Measurements from ENCODE around the gene WFDC12.

WFDC12 gene

GRCh38 chr20:45111799-45112471, 12.3 kb downstream of the WFDC12 start:
- peak; percentile 26 for TF ChIP-seq CTCF (IDR thresholded peaks at IDR 0.05; ENCODE audit: low read depth, low read length, missing control alignments)
- no peak overlapping the region for H3K4me3 ChIP-seq (ENCODE audit: low read depth, low read length)
- no peak for DNase-seq (ENCODE audit: low read depth)

- DNase-seq (ENCODE audit: low read depth): no peak
- no peak for TF ChIP-seq CTCF (IDR thresholded peaks at IDR 0.05; ENCODE audit: low read depth, low read length, missing control alignments)
- no peak overlapping the region for H3K4me3 ChIP-seq (ENCODE audit: low read depth, low read length)
Observed at GRCh38 chr20:45111285-45111684, 13.0 kb downstream of the WFDC12 start.

- DNase-seq (ENCODE audit: low read depth): no peak
- no peak overlapping the region for H3K4me3 ChIP-seq (ENCODE audit: low read depth, low read length)
- no peak for TF ChIP-seq CTCF (IDR thresholded peaks at IDR 0.05; ENCODE audit: low read depth, low read length, missing control alignments)
Observed at GRCh38 chr20:45110301-45110700, 14.0 kb downstream of the WFDC12 start.

DNA sequence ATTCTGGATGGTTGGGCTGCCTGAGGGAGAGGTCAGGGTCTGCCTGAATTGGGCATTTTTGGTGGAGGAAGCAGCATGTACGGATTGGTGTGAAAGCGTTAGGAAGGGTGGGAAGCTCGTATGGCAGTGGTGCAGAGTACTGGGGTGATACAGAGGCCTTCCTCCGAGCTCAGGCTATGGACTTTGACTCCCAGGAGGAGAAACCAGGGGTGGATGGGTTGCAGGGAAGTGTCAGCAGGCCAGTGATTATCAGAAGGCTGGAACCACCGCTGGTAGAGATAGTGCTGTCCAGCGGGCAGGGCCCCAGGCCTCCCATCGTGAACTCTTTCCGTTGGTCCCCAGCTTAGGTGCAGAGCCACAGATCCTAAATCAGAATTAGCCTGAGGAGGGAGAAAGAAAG, 14.6 kb downstream of the WFDC12 start:
- TF ChIP-seq CTCF (IDR thresholded peaks at IDR 0.05; ENCODE audit: low read depth, low read length, missing control alignments): no peak
- no peak overlapping the region for H3K4me3 ChIP-seq (ENCODE audit: low read depth, low read length)
- DNase-seq (ENCODE audit: low read depth): no peak

DNA sequence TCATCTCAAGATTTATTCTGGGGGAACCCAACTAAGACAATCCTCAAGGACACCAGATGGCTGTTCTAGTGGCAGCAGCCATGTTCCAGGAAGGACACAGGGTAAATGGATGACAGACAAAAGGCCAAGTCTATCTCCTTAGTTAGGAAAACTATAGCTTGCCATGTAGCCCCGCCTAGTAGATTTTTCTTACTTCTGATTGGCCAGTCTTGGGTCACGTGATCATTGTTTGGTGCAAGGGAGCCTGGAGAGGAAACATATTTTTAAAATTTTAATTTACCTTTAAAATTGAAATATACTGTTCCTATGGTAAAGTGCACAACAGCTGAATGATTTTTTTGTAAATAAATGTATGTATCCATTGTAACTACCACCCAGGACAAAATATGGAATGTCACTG, 18.9 kb downstream of the WFDC12 start:
- H3K4me3 ChIP-seq (ENCODE audit: low read depth, low read length): no peak overlapping the region
- no peak for DNase-seq (ENCODE audit: low read depth)
- no peak for TF ChIP-seq CTCF (IDR thresholded peaks at IDR 0.05; ENCODE audit: low read depth, low read length, missing control alignments)

- no peak for TF ChIP-seq CTCF (IDR thresholded peaks at IDR 0.05; ENCODE audit: low read depth, low read length, missing control alignments)
- no peak overlapping the region for H3K4me3 ChIP-seq (ENCODE audit: low read depth, low read length)
- no peak for DNase-seq (ENCODE audit: low read depth)
Observed at GRCh38 chr20:45104786-45105185, 19.5 kb downstream of the WFDC12 start.

DNA sequence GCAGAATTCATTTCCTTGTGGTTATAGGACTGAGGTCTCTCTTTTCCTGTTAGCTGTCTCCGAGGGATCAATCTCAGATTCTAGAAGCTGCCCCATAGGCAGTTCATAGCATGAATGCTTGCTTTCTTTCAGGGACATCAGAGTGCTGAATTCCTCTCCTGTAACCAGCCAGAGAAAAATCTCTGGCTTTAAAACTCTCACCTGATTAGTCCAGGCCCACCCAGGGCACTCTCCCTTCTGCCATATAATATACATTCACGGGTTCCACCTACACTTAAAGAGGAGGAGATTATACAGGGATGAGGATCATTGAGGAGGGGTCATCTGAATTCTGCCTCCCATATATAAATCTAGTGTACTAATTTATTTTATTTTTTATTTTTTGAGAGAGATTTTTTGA, 21.2 kb downstream of the WFDC12 start:
- no peak overlapping the region for H3K4me3 ChIP-seq (ENCODE audit: low read depth, low read length)
- no peak for TF ChIP-seq CTCF (IDR thresholded peaks at IDR 0.05; ENCODE audit: low read depth, low read length, missing control alignments)
- no peak for DNase-seq (ENCODE audit: low read depth)
